HG03280 (cell line): Measurements from ENCODE around the gene SLC40A1.

Experiments
- ATAC-seq: cut with Tn5 transposase; IDR thresholded peaks from one replicate; pipeline ENCODE4 v1.9.1; 2021; ENCODE audit warnings: mild to moderate bottlenecking, moderate library complexity; ENCODE audit not compliant: unreplicated experiment

SLC40A1 gene

DNA sequence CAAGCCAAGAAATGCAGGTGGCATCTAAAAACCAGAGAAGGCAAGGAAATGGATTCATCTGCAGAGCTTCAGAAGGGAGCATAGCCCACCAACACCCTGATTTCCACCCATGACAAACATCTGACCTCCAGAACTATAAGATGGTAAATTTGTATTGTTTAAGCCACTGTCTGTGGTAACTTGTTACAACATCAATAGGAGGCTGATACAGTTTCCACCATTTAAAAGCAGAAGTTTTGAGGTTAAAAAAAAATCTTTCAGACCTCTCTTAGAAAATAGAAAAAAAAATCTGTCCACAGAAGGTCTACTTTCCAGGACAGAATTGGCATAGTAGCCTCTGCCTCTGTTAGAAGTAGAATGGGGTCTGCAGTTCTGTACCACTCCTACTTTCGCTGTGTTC, 37.2 kb downstream of the SLC40A1 start:
- no peak for ATAC-seq

DNA sequence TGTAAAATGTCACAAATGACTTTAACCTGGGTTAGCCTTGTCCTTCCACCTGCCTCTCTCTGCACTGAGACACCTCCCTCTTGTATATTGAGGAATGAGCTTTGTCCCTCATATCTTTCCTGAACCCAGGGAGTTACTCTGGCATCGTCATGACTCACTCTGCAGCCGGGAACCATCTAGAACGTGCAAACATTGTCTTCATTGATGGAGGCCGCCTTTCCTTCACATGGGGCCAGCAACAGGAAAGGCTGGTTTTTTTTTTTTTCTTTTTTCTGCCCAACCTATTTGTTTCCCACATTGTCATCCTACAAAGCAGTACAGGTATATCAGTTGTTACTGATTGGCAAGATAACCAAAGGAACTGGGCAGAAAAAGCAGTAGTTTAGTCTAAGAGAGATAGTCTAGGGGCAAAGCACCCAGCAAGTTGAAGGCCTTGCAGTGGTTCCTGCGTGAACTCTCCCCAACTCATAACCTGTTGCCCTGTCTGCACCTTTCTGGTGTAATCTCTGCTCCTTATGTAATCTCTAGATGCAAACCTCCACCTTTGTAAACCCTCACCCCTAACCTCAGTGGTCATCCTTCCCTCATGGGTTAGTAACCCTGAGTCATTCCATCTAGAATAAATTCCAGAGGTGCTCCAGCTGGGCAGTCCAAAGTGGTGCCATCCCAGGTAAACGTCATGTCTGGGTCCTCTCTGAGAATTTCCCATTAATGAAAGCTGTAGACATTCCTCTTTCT, 38.3 kb downstream of the SLC40A1 start:
- ATAC-seq: no peak

DNA sequence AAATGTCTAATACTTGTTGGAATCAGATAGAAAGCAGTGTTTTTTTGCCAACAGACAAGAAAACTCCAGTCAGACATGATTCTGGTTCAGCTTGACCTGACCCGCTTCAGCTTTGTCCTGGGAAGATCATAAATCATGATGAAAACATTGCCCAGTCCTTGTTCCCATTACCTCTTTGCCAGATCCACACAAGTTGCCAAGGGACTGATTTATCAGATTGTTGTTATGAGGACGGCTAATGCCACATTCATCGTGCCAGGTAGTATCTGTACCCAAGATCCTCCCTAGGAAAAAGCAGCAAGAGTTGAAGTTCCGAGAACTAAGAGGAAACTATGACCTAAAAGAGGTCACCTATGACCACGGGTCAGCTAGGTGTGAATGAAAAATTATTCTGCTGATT, 39.0 kb downstream of the SLC40A1 start:
- ATAC-seq: no peak

DNA sequence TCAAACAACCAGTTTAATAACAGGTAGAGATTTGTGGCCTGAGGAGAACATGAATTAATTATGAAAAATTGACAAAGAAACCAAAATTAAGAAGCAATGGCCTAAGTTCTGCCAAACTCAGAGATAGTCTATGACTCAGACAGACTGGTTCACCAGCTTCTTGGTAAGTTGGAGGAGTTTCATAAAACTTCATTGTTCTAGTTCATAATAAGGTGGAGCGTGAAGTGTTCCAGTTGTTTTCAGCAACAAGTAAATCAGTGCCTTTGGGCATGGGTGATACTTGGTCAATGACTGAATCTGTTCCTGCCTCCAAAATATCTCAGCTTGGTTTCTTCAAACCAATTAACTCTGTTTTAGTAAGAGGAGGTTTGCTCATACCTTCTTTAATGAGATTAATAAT, 40.0 kb downstream of the SLC40A1 start:
- no peak for ATAC-seq

DNA sequence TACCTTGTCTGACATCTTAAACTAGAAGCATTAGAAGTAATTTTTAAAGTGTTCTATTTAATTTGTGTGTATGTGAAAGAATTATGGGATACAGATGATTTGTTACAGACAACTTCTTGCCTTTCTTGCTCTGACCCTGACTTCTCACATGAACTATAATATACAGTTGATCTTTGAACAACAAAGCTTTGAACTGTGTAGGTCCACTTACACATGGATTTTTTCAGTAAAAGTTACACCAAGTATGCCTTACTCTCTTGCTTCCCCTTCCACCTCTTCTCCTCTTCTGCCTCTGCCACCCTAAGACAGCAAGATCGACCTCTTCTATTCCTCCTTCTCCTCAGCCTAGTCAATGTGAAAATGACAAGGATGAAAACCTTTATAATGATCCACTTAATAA, 42.2 kb downstream of the SLC40A1 start:
- ATAC-seq: no peak

- ATAC-seq: no peak
These were observed 43.8 kb downstream of the SLC40A1 start for GRCh38 chr2:189536830-189537229.

DNA sequence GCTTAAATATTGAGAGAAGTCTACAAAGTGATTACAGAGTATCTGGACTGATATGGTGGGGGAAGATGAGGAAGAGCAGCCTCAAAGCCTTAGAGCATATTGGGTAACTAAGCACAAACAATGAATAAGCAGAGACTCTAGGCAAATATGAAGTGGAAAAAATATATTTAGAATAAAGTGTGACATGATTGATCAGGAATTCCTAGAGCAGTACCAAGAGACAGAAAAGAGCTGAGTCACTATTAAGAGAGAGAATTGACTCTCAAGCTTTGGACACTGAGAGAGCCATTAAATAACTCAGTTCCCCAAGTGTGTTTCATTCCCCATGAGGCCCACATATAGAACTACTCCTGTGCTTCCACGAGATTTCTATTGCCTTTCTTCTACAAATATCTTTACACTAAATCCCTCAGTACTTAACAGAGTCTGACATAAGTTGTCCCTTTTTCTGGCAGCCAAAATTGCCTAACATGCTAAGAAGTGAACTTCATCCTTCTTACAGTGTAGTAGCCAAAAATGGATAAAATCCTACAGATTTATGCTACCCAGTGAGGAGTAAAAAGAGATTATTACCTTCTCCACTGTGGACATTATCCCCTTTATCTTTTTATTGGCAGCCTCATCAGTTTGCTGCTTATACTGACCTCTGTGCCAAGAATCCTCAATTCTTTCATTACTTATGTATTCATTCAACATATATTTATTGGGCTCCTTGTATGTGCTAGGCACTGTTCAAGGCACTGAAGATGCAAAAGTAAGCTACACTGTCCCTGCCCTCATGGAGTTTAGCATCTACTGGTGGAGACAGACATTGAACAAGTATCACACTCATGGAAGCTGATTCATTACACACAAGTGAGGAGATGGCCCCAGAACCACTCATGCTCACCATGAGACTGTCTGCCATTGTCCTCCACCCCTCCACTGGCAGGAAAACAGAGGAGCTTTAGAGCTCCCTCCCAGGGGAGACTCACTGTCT, 45.4 kb downstream of the SLC40A1 start:
- no peak for ATAC-seq

DNA sequence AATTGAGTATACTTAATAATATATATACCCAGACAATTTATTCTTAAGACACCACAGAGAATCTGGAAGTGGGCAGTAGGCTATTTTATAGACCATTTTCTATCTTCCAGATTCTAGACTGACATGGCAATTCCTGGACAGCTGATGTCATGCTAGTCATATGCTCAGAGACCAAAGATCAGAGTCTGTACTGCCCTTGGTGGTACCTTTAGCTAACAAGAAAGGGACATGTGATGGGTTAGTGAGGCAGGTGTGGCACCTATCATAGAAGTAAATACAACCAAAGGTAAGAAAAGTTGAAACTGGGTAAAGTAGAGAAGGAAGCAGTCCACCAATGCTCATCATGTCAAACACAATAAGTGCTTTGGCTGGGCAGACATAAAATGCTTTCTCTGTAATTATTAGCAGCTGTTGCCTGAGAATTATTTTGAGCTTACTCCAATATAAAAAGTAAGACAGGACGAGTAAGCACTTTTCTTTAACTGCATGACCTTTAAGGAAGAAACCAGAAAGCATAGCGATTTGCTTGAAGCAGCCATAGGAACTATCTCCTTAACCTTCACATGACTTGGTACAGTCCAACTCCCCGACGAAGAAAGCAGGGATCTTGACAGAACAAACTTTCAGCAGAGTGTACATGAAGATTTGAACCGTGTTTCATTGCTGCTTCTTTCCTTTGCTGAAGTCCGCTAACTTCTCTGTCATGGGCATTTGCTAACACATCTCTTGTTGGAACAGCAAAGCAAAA, 47.1 kb downstream of the SLC40A1 start:
- ATAC-seq: no peak

DNA sequence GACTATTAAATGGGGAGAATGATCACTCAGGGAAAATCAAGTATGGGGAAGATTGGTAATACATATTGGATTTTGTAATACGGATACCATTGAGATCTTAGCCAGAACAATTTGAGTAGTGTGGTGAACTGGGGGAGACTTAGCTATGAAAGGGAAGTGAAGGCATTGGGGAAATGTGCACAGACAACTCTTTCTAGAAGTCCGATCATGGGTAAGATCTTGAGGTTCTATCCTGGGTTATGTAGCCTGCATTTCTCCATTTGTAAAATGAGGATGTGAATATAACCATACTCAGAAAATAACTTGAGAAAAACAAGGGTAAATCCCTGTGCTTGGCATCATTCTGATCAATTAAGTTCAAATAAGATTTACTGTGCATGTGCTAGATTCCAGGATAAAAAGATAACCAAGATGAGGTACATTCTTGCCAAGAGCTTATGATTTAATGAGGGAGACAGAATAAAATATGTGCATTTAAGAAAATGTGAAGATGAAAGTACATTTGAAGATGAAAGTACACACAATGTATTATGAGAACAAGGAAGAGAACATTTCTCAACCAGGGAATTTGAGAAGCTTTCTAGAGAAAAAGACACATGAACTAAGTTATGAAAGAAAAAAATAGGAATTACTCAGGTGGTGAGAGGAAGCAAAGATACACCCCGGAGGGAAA, 49.5 kb downstream of the SLC40A1 start:
- no peak for ATAC-seq

- ATAC-seq: no peak
These were observed 52.0 kb downstream of the SLC40A1 start for GRCh38 chr2:189528617-189529016.

DNA sequence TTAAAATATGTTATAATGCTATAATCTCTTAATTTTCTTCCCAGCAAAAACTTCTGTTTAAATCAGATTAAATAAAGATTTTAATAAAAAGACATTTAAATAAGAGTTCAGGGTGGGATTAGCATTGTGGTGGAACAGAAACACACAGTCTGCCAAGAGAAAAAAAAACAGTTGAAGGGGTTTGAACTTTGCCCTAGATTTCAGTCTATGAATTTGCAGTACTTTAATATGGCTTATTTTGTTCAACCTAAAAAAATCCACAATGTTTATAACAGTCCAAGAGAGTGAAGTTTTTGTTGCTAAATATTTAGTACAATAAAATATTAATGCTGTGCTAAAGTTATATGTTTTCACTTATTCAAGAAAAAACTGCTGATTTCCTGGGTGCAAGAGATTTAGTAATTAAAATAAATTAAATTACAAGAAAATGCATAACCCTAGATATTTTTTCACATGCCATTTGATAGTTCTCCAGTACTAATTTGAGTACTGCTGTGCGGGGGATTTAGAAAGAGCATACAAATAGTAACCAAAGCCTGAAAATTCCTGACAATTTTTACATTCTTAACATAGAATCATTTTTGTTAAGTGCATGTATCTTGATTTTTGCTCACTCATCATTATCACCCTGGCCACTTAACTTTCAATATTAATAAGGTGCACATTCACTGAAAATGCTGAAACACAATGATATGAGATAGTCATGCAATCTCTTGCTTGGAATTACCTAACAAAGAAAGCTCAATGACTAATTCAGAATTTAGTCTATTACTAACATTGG, 52.6 kb downstream of the SLC40A1 start:
- no peak for ATAC-seq

GRCh38 chr2:189527041-189527750, 53.4 kb downstream of the SLC40A1 start:
- ATAC-seq: no peak

- ATAC-seq: no peak
These were observed 54.3 kb downstream of the SLC40A1 start for GRCh38 chr2:189526241-189526640.

DNA sequence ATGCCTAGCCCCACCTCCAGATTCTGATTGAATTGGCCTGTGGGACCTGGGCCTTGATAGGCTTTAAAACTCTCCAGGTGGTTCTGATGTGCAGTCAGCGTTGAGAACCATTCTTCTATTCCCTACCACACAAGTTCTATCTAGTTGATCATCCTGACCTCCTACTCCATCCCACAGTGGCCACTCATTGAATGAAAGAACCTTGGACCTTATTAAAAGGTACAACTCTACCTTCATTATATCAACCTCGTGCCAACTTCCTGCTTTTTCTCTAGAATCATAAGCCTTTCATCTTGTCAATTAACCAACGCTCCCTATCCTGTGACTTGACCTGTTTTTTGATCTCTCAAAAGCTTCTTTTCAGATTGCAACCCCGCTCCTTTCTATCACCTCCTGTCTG, 55.8 kb downstream of the SLC40A1 start:
- no peak for ATAC-seq

GRCh38 chr2:189522435-189523151, 58.0 kb downstream of the SLC40A1 start:
- no peak for ATAC-seq

DNA sequence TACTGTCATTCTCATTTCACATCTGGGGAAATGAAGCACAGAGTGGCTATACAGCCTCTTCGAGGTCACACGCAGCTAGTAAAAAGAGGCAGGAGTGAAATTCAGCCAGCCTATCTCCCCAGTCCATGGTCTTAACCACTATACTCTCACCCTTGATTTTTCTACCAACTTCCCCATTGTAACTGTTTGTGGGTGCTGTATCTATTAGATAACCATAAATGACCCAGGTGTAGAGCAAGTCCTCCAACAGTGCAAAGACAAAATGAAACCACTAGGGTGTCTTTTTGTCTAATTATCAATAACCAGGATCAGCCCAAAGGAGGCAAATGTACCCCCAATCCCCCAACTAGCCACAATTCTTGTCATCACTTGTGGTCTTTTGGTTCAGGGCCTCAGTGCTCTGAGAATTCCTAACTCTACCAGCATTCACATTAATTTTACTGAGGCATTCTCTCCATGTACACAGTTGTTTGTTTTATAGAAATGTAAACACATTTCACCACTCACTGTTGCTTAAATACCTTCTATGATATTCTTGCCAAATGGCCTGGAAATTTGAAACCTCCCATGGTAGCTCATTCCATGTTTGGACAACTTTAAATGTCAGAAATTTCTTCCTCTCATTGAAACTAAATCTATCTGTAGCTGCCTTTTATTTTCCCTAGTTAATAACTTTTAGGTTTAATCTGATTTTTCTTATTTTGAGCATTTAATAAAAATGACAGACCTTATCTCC, 58.7 kb downstream of the SLC40A1 start:
- ATAC-seq: peak; percentile 56

DNA sequence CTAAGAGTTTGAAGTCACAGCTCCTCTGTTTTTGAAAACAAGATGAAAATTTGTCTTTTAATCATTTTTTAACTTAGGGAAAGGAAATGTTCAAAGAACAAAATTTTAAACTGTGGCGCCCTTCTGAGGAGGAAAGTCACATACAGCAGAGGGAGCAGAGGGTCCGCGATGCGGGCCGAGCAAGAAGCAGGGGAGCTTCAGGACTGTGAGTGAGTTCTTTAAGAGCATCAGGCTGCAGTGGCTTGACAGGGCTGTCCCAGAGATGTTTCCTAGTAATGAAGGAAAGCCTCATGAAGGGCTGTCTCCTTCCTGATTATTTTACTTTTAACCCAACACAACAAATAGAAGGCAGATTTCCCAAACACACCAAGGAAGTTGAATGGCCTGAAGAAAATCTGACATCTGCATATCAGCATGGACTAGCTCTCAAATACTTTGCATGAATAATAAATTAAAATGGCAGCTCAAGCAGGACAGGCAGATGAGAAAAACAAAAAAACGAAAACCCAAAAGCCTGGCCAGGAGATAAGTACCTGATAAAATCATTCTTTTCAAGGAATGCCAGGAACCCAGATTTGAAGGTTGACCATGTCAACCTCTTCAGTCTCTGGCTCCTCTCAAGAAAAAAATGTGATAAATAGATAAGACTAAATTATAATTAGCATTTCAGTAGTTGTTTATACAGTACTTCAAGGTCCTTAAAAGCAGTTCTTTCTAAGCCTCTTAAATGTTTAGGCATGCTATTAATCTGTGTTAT, 60.8 kb downstream of the SLC40A1 start:
- no peak for ATAC-seq
